ENCODE data around the gene ITGA5.

The ITGA5 gene

GRCh38 chr12:54416687-54417603, 2.1 kb downstream of the ITGA5 start:
- FAIRE-seq (no peak), DNase-seq (ENCODE audit: insufficient read length) (no peak)
- TF ChIP-seq TAF1 (IDR thresholded peaks at IDR 0.05; ENCODE audit: borderline replicate concordance, low read depth, low read length) (no peak), POLR2AphosphoS5 (IDR thresholded peaks at IDR 0.05; ENCODE audit: low read depth, low read length) (no peak), POLR2A (IDR thresholded peaks at IDR 0.05; ENCODE audit: low read depth, low read length) (no peak)

GRCh38 chr12:54415221-54415929, 3.7 kb downstream of the ITGA5 start:
- FAIRE-seq, result no peak
- TF ChIP-seq POLR2A (IDR thresholded peaks at IDR 0.05; ENCODE audit: low read depth, low read length) (no peak), POLR2AphosphoS5 (IDR thresholded peaks at IDR 0.05; ENCODE audit: low read depth, low read length) (no peak), TAF1 (IDR thresholded peaks at IDR 0.05; ENCODE audit: borderline replicate concordance, low read depth, low read length) (no peak)
- no peak for DNase-seq (ENCODE audit: insufficient read length)

GRCh38 chr12:54413284-54414190, 5.5 kb downstream of the ITGA5 start:
- FAIRE-seq (no peak), DNase-seq (ENCODE audit: insufficient read length) (no peak)
- TF ChIP-seq POLR2A (IDR thresholded peaks at IDR 0.05; ENCODE audit: low read depth, low read length) (no peak), TAF1 (IDR thresholded peaks at IDR 0.05; ENCODE audit: borderline replicate concordance, low read depth, low read length) (no peak), POLR2AphosphoS5 (IDR thresholded peaks at IDR 0.05; ENCODE audit: low read depth, low read length) (no peak)

- TF ChIP-seq POLR2A (IDR thresholded peaks at IDR 0.05; ENCODE audit: low read depth, low read length) (no peak), TAF1 (IDR thresholded peaks at IDR 0.05; ENCODE audit: borderline replicate concordance, low read depth, low read length) (no peak), POLR2AphosphoS5 (IDR thresholded peaks at IDR 0.05; ENCODE audit: low read depth, low read length) (no peak)
- DNase-seq (ENCODE audit: insufficient read length) (no peak), FAIRE-seq (no peak)
Observed at GRCh38 chr12:54412786-54413185, 6.3 kb downstream of the ITGA5 start.

GRCh38 chr12:54412348-54412747, 6.7 kb downstream of the ITGA5 start:
- FAIRE-seq (no peak), DNase-seq (ENCODE audit: insufficient read length) (no peak)
- TF ChIP-seq POLR2AphosphoS5 (IDR thresholded peaks at IDR 0.05; ENCODE audit: low read depth, low read length) (no peak), POLR2A (IDR thresholded peaks at IDR 0.05; ENCODE audit: low read depth, low read length) (no peak), TAF1 (IDR thresholded peaks at IDR 0.05; ENCODE audit: borderline replicate concordance, low read depth, low read length) (no peak)

GRCh38 chr12:54411391-54412241, 7.5 kb downstream of the ITGA5 start:
- no peak for TF ChIP-seq POLR2A (IDR thresholded peaks at IDR 0.05; ENCODE audit: low read depth, low read length)
- no peak for TF ChIP-seq POLR2AphosphoS5 (IDR thresholded peaks at IDR 0.05; ENCODE audit: low read depth, low read length)
- DNase-seq (ENCODE audit: insufficient read length) (no peak), FAIRE-seq (no peak)

- FAIRE-seq (no peak), DNase-seq (ENCODE audit: insufficient read length) (no peak)
- TF ChIP-seq TAF1 (IDR thresholded peaks at IDR 0.05; ENCODE audit: borderline replicate concordance, low read depth, low read length) (no peak), POLR2A (IDR thresholded peaks at IDR 0.05; ENCODE audit: low read depth, low read length) (no peak), POLR2AphosphoS5 (IDR thresholded peaks at IDR 0.05; ENCODE audit: low read depth, low read length) (no peak)
Observed at GRCh38 chr12:54409267-54409666, 9.8 kb downstream of the ITGA5 start.

- TF ChIP-seq POLR2AphosphoS5 (IDR thresholded peaks at IDR 0.05; ENCODE audit: low read depth, low read length) (no peak), TAF1 (IDR thresholded peaks at IDR 0.05; ENCODE audit: borderline replicate concordance, low read depth, low read length) (no peak), POLR2A (IDR thresholded peaks at IDR 0.05; ENCODE audit: low read depth, low read length) (no peak)
- FAIRE-seq, result no peak
- DNase-seq (ENCODE audit: insufficient read length), result no peak
Observed at GRCh38 chr12:54407183-54407905, 11.7 kb downstream of the ITGA5 start.

- FAIRE-seq, result no peak
- DNase-seq (ENCODE audit: insufficient read length), result no peak
- TF ChIP-seq TAF1 (IDR thresholded peaks at IDR 0.05; ENCODE audit: borderline replicate concordance, low read depth, low read length), result no peak
- TF ChIP-seq POLR2AphosphoS5 (IDR thresholded peaks at IDR 0.05; ENCODE audit: low read depth, low read length), result no peak
- TF ChIP-seq POLR2A (IDR thresholded peaks at IDR 0.05; ENCODE audit: low read depth, low read length), result no peak
Observed at GRCh38 chr12:54405573-54405972, 13.5 kb downstream of the ITGA5 start.

GRCh38 chr12:54405106-54405505, 14.0 kb downstream of the ITGA5 start:
- FAIRE-seq (no peak), DNase-seq (ENCODE audit: insufficient read length) (no peak)
- no peak for TF ChIP-seq TAF1 (IDR thresholded peaks at IDR 0.05; ENCODE audit: borderline replicate concordance, low read depth, low read length)
- TF ChIP-seq POLR2A (IDR thresholded peaks at IDR 0.05; ENCODE audit: low read depth, low read length), result no peak
- no peak for TF ChIP-seq POLR2AphosphoS5 (IDR thresholded peaks at IDR 0.05; ENCODE audit: low read depth, low read length)

Data from GM12892 (cell line).